Measurements from ENCODE around the gene IGF1R.

DNA sequence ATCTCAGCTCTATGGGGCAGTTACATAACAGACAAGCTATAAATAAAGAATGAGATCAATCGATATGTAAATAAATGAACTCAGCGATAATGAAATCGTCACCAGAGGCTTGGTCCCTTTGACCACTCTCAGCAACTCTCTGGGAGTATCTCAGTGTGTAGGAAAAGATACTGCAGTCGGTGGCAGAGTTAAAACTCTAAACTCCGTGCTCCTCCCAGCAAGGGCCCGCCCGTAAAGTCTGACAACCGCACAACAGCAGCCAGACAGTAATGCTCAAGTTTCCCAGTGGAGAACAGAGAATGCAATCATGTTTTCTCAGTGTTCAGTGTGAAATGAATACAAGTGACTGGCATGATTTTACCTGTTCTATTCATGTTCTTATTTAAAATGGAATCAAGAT lies 28.3 kb upstream of the IGF1R start:
- TF ChIP-seq CTCF (conservative IDR thresholded peaks at IDR 0.05; ENCODE audit: low read depth, low read length) (no peak), EZH2 (IDR thresholded peaks at IDR 0.05; ENCODE audit: low read length, unreplicated experiment) (no peak)
